ENCODE results near the gene E2F1.
A peak's percentile ranks its signal among the peaks of the same experiment; 100 is the strongest.

Gene E2F1

DNA sequence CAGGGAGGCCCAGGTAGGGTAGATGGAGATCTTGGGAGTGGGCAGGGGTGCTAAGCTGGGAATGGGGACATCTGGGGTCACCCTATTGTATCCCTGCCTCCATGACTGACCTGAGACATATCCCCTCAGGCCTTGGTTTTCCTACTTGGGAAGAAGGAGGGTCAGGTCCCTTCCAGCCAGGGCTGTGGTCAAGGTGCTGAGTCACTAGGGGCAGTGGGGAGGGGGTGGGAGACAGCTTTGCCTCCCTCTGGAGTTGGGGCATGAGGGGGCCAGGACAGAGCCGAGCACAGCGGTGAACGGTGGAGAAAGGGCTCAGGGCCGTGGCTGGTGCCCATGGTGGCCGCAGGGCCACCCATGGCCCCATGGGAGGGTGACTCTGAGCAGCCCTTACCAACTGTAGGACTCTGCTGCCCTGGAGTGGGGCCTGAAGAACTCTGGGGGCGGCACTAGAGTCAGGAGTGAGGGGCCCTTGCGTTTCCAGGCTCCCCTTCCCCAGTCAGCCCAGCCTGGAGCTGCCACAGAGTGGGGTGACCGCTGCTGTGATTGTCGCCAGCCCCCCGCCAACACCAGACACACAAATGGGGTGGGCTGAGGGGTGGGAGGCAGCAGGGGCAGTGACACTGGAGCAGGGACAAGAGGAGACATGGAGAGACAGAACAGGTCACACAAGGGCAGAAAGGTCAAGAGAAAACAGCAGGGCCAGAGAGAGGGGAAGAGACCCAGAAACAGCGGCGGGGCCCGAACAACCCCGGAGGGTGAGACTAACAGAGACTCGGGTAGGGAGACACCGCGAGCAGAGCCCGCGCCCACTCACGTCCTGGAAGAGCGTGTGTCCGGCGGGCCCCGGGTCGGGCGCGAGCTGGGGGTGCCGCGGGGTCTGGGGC lies 12.5 kb downstream of the E2F1 start:
- peaks cover 39% of the 10 kb centered on the region for H3K36me3 ChIP-seq (ENCODE audit: insufficient read depth, low read length)

DNA sequence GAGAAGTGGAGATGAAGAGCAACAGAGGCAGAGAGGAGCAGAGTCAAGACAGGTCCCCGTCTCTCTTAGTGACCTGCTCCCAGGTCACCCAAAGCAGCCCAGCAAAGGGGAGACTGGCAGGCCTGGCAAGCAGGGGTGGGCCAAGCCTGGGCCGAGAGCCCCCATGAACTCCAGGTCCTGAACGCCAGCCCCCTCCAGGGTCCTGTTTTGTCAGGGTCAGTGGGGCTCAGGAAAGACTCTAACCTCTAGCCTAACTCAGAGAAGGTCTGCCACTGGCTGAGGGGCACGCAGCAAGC lies 13.1 kb downstream of the E2F1 start:
- DNase-seq (no peak), ATAC-seq (ENCODE audit: insufficient read depth, low read depth) (no peak)
- no peak for TF ChIP-seq EZH2 (IDR thresholded peaks at IDR 0.05; ENCODE audit: borderline replicate concordance, low read depth, low read length, severe bottlenecking)
- TF ChIP-seq, protein P1, sequence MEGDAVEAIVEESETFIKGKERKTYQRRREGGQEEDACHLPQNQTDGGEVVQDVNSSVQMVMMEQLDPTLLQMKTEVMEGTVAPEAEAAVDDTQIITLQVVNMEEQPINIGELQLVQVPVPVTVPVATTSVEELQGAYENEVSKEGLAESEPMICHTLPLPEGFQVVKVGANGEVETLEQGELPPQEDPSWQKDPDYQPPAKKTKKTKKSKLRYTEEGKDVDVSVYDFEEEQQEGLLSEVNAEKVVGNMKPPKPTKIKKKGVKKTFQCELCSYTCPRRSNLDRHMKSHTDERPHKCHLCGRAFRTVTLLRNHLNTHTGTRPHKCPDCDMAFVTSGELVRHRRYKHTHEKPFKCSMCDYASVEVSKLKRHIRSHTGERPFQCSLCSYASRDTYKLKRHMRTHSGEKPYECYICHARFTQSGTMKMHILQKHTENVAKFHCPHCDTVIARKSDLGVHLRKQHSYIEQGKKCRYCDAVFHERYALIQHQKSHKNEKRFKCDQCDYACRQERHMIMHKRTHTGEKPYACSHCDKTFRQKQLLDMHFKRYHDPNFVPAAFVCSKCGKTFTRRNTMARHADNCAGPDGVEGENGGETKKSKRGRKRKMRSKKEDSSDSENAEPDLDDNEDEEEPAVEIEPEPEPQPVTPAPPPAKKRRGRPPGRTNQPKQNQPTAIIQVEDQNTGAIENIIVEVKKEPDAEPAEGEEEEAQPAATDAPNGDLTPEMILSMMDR (IDR thresholded peaks at IDR 0.05; ENCODE audit: borderline replicate concordance, extremely low read depth, low read length, poor library complexity, severe bottlenecking), result no peak
- H3K4me1 ChIP-seq (ENCODE audit: insufficient read depth, low read length), result peaks cover 29% of the 10 kb centered on the region
- 0 out of 2 replicates have a peak overlapping the region, but pooled peaks have one; percentile 45 for H3K27ac ChIP-seq (ENCODE audit: low read length)
- H3K4me3 ChIP-seq (ENCODE audit: low read depth in 1 of 2, low read length in 2 of 2), result peak overlapping the region in 1 of 2 experiments; percentile 63; a peak in 2 of 4 replicates
- peaks cover 32% of the 10 kb centered on the region for H4K20me1 ChIP-seq (ENCODE audit: insufficient read depth, low read length)
- H3K4me2 ChIP-seq (ENCODE audit: insufficient read depth, low read length), result peak overlapping the region; percentile 89
- H3K9me3 ChIP-seq (ENCODE audit: insufficient read depth, low read length, severe bottlenecking), result no peaks in the 10 kb centered on the region
- peak overlapping the region; percentile 63 for H3K9ac ChIP-seq (ENCODE audit: low read depth, low read length)
- no peak overlapping the region for H2AFZ ChIP-seq (ENCODE audit: low read depth, low read length)
- no peaks in the 10 kb centered on the region; the same call in 1 of the 2 replicates for H3K79me2 ChIP-seq (ENCODE audit: insufficient read depth, low read length)
- H3K27me3 ChIP-seq (ENCODE audit: insufficient read depth, low read length, poor library complexity), result no peaks in the 10 kb centered on the region
- H3K36me3 ChIP-seq (ENCODE audit: insufficient read depth, low read length), result peaks cover 37% of the 10 kb centered on the region

More for the DNA sequence above, 12.5 kb downstream of the E2F1 start:
- DNase-seq (no peak), ATAC-seq (ENCODE audit: insufficient read depth, low read depth) (0 out of 3 replicates have a peak, but pooled peaks have one; percentile 1)
- Histone ChIP-seq H3K27me3 (ENCODE audit: insufficient read depth, low read length, poor library complexity) (no peaks in the 10 kb centered on the region), H3K4me3 (ENCODE audit: low read depth in 1 of 2, low read length in 2 of 2) (peak overlapping the region; percentile 27 to 63; a peak in 3 of 4 replicates), H2AFZ (ENCODE audit: low read depth, low read length) (peak overlapping the region; percentile 74), H3K4me2 (ENCODE audit: insufficient read depth, low read length) (peak overlapping the region; percentile 89), H3K79me2 (ENCODE audit: insufficient read depth, low read length) (no peaks in the 10 kb centered on the region; the same call in 1 of the 2 replicates), H3K9ac (ENCODE audit: low read depth, low read length) (peak overlapping the region; percentile 63), H4K20me1 (ENCODE audit: insufficient read depth, low read length) (peaks cover 38% of the 10 kb centered on the region), H3K27ac (ENCODE audit: low read length) (peak overlapping the region; percentile 52), H3K9me3 (ENCODE audit: insufficient read depth, low read length, severe bottlenecking) (no peaks in the 10 kb centered on the region), H3K4me1 (ENCODE audit: insufficient read depth, low read length) (peaks cover 29% of the 10 kb centered on the region)
- TF ChIP-seq, protein P1 (IDR thresholded peaks at IDR 0.05; ENCODE audit: borderline replicate concordance, extremely low read depth, low read length, poor library complexity, severe bottlenecking), result no peak
- no peak for TF ChIP-seq EZH2 (IDR thresholded peaks at IDR 0.05; ENCODE audit: borderline replicate concordance, low read depth, low read length, severe bottlenecking)

DNA sequence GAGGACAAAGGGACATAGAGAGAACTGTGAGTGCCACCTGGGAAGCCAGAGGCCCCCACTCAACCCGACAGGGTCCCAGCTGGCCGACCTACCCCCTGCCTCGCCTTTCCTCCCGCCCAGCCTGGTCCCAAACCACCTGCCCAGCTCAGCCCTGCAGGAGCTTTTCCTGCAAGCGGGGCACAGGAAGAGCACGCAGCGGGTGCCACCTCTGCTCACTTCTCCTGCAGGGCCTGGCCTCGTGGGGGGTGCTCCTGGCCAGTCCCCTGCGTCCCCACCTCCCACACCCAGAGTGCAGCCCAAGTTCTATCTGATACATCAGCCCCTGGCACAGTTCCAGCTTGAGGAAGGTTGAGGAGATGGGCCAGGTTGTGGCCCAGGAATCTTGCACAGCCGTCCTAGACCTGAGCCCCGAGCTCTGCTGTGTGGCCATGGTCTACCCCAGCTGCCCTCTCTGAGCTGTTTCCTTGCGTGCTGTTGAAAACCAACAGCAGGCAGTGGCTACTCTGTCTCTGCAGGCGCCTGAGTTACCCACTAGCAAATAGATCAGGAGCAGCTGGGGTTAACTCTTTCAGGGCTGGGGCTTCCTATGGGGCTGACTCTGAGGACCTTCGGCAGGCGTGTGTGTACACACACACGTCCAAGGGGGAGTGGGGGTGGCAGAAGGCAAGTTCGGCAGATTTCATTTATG lies 13.6 kb downstream of the E2F1 start:
- no peak overlapping the region for H2AFZ ChIP-seq (ENCODE audit: low read depth, low read length)
- ATAC-seq (ENCODE audit: insufficient read depth, low read depth) (no peak), DNase-seq (no peak)
- peaks cover 29% of the 10 kb centered on the region for H3K4me1 ChIP-seq (ENCODE audit: insufficient read depth, low read length)
- H3K79me2 ChIP-seq (ENCODE audit: insufficient read depth, low read length), result no peaks in the 10 kb centered on the region; the same call in 1 of the 2 replicates
- no peak overlapping the region for H3K9ac ChIP-seq (ENCODE audit: low read depth, low read length)
- no peak for TF ChIP-seq EZH2 (IDR thresholded peaks at IDR 0.05; ENCODE audit: borderline replicate concordance, low read depth, low read length, severe bottlenecking)
- no peaks in the 10 kb centered on the region for H3K27me3 ChIP-seq (ENCODE audit: insufficient read depth, low read length, poor library complexity)
- H3K27ac ChIP-seq (ENCODE audit: low read length), result no peak overlapping the region
- H3K4me2 ChIP-seq (ENCODE audit: insufficient read depth, low read length), result peak overlapping the region; percentile 89; the same call in 1 of the 2 replicates
- peaks cover 32% of the 10 kb centered on the region for H3K36me3 ChIP-seq (ENCODE audit: insufficient read depth, low read length)
- H4K20me1 ChIP-seq (ENCODE audit: insufficient read depth, low read length), result peaks cover 28% of the 10 kb centered on the region
- no peaks in the 10 kb centered on the region for H3K9me3 ChIP-seq (ENCODE audit: insufficient read depth, low read length, severe bottlenecking)
- H3K4me3 ChIP-seq (ENCODE audit: low read depth in 1 of 2, low read length in 2 of 2), result no peak overlapping the region

Measured in DND-41 (cell line).